Activated CD4-positive, alpha-beta memory T cell treated with anti-CD3 and anti-CD28 coated beads for 36 hours (primary cell): ENCODE measurements around the gene SCMH1. TPM values are rescaled to one million over a fixed set of nuclear protein-coding genes. Genes with fewer than 3 reads are reported as not detected.
"Not testable (repeated sequence)": the region's sequence is repeated elsewhere in the genome, so short reads cannot be mapped to it uniquely, and the experiment has no call there.

Experiments used
- CTCF ChIA-PET: fragments of 350-600 bp; sonication (Branson Sonifier 250); formaldehyde crosslinking; loops from one replicate; lab custom pipeline; 2021; ENCODE audit warnings: antibody characterized with exemption, inconsistent platforms; lab: Charles Lee
- POLR2A ChIA-PET: fragments of 350-600 bp; sonication (Branson Sonifier 250); formaldehyde crosslinking; loops from one replicate; lab custom pipeline; 2021; ENCODE audit warnings: antibody characterized with exemption; lab: Charles Lee
- DNase-seq: peaks from one replicate; pipeline ENCODE4 v3.0.0-alpha.2; 2020
- H3K27ac Mint-ChIP-seq: one replicate; pipeline ENCODE4 v1.8.0; 2021; ENCODE audit warnings: mixed read lengths
- H3K27me3 Mint-ChIP-seq: one replicate; pipeline ENCODE4 v1.8.0; 2021; ENCODE audit warnings: mixed read lengths
- H3K36me3 Mint-ChIP-seq: one replicate; pipeline ENCODE4 v1.8.0; 2021; ENCODE audit warnings: mixed read lengths
- H3K4me1 Mint-ChIP-seq: one replicate; pipeline ENCODE4 v1.8.0; 2021; ENCODE audit warnings: low read depth, mixed read lengths
- H3K4me3 Mint-ChIP-seq: one replicate; pipeline ENCODE4 v1.8.0; 2021; ENCODE audit warnings: mild to moderate bottlenecking, mixed read lengths
- H3K9me3 Mint-ChIP-seq: one replicate; pipeline ENCODE4 v1.8.0; 2021; ENCODE audit warnings: mixed read lengths
- intact Hi-C: fragments of 100-400 bp; cut with micrococcal nuclease; formaldehyde crosslinking; loops from one replicate; pipeline ENCODE4 v1.15.1; 2023
- total RNA-seq, 2 experiments: library from RNA; stranded (reverse); gene quantifications; one replicate each; pipeline ENCODE4 v1.2.3, GENCODE V29; 2021

Gene SCMH1
- total RNA-seq, 2 experiments from 2014 or later, result 17.7 to 20.7 TPM

DNA sequence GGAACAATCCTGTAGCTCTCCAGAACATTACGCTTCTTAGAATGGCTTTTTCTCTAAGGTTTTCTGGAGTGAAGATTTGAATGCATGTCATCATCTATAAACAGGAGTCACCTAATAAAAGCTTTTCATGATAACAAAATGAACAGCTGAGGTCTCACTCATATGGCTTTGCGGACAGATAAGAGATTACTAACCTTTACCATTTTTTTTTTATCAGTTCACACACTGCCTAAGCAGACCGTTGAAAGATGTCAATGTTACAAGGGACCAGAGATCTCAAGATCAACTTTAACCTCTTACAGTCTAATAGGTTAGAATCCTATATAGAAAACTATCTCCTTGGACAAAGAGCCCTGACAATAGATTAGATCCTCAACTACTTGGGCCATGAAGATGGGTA lies 41.4 kb downstream of the SCMH1 start:
- CTCF ChIA-PET, result no interaction called here
- no peak overlapping the region for H3K27ac Mint-ChIP-seq
- DNase-seq, result no peak
- POLR2A ChIA-PET, result no interaction called here
- H3K9me3 Mint-ChIP-seq, result peaks cover 13% of the 10 kb centered on the region
- peaks cover 9% of the 10 kb centered on the region for H3K36me3 Mint-ChIP-seq
- no peak overlapping the region for H3K4me3 Mint-ChIP-seq
- H3K4me1 Mint-ChIP-seq, result no peaks in the 10 kb centered on the region
- no peaks in the 10 kb centered on the region for H3K27me3 Mint-ChIP-seq
- intact Hi-C loops, result no loop called here

DNA sequence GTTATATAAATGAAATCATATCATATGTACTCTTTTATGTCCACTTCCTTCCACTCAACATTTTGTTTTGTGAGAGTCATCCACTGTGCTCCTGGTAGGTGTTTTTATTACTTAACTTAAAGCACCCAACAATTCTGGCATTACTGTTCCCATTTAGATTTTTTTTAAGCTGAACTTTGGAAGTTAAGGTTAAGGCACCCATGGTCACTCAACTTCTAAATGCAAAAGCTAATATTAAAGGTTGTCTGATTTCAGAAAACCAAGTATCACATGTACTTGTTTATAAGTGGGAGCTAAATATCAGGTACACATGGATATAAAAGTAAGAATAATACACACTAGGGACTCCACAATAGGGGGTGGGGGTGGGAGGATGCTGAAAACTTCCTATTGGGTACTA lies 42.7 kb downstream of the SCMH1 start:
- ChIA-PET CTCF (interaction anchor here (0.6 to 0.7 kb wide), 2 partner anchors 10 to 842 kb away, joined by 3 to 4 read pairs; no protein-coding TSS in a partner anchor), POLR2A (no interaction called here)
- no peak for DNase-seq
- Mint-ChIP-seq H3K27me3 (no peaks in the 10 kb centered on the region), H3K4me1 (no peaks in the 10 kb centered on the region), H3K36me3 (peaks cover 8% of the 10 kb centered on the region), H3K27ac (no peak overlapping the region), H3K4me3 (no peak overlapping the region), H3K9me3 (peaks cover 10% of the 10 kb centered on the region)
- intact Hi-C loops, result no loop called here

DNA sequence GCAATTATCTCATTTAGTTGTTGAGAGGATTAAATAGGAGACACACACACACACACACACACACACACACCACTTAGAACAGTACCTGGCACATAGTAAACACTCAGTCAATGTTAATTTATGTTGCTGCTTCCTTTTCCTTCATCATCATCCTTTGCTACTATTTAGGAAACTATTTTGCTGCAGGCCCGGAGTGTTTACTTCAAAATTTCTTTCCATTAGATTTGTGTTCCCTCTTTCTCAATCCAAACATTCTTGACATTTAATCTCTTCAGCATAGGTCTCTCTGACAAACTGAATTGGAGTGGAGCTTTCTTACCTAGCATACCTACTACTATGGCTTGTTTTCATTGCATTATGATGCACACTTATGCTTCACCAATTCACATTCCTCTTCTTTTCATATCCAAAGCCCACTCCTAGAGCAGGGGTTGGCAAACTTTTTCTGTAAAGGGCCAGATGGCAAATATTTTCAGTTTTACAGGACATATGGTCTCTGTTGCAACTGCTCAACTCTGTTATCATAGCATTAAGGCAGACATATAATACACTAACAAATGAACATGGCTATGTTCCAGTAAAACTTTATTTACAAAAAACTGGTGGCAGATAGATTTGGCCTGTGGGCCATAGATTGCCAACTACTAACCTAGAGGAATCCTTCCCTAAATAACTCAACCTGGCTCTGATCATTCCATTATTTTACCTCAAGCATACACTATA lies 49.5 kb downstream of the SCMH1 start:
- CTCF ChIA-PET, result interaction anchor here (0.7 kb wide), 1 partner anchor 9 kb away, joined by 3 read pairs; no protein-coding TSS in a partner anchor
- POLR2A ChIA-PET, result no interaction called here
- Mint-ChIP-seq H3K4me1 (no peaks in the 10 kb centered on the region), H3K36me3 (no peaks in the 10 kb centered on the region), H3K27ac (no peak overlapping the region), H3K27me3 (no peaks in the 10 kb centered on the region), H3K9me3 (no peaks in the 10 kb centered on the region), H3K4me3 (no peak overlapping the region)
- DNase-seq, result no peak
- intact Hi-C loops, result no loop called here

DNA sequence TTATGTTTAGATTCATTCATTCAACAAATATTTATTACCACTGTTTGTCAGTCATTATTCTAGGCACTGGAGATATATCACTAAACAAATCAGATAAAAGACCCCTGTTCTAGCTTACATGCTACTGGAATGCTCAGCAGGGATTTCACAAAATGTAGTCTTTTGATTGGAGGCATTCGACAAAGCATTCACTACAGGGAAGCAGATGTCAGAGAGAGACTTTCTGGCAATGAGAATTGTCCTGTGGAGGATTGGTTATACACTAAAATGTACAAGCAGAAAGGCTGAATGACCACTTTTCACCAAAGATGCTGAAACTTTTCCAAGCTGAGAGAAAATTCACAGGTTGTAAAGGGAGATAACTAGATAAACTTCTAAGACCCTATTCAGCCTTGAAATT lies 57.7 kb downstream of the SCMH1 start:
- Mint-ChIP-seq H3K27me3 (no peaks in the 10 kb centered on the region), H3K4me3 (no peak overlapping the region), H3K36me3 (peaks cover 27% of the 10 kb centered on the region), H3K27ac (no peak overlapping the region), H3K4me1 (no peaks in the 10 kb centered on the region), H3K9me3 (peaks cover 2% of the 10 kb centered on the region)
- POLR2A ChIA-PET, result no interaction called here
- CTCF ChIA-PET, result no interaction called here
- DNase-seq, result no peak
- intact Hi-C loops, result no loop called here

DNA sequence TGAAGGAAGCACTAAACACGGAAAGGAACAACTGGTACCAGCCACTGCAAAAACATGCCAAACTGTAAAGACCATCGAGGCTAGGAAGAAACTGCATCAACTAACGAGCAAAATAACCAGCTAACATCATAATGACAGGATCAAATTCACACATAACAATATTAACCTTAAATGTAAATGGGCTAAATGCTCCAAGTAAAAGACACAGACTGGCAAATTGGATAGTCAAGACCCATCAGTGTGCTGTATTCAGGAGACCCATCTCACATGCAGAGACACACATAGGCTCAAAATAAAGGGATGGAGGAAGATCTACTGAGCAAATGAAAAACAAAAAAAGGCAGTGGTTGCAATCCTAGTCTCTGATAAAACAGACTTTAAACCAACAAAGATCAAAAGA lies 63.9 kb downstream of the SCMH1 start:
- H3K4me3 Mint-ChIP-seq, H3K9me3 Mint-ChIP-seq, intact Hi-C loops, H3K27ac Mint-ChIP-seq, DNase-seq, H3K27me3 Mint-ChIP-seq, CTCF ChIA-PET, POLR2A ChIA-PET, H3K4me1 Mint-ChIP-seq: not testable (repeated sequence)
- H3K36me3 Mint-ChIP-seq, result peaks cover 33% of the 10 kb centered on the region

DNA sequence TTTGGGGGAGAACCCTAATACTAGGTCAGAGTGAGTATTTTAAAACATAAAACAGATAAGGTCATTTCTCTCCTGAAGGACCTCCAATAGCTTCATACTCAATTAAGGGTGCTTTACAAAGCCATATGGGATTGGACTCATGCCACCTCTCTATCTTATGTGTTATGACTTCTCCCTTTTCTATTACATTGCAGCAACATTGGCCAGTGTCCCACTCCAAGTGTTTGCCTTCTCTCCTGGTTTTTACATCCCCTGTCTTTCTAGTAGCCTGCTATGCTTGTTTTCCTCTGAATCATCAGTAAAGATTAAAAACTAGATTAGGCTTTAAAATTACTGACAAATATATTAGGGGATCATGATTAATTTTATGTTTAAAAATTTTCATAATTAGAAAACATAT lies 66.6 kb downstream of the SCMH1 start:
- no peaks in the 10 kb centered on the region for H3K27me3 Mint-ChIP-seq
- no peaks in the 10 kb centered on the region for H3K9me3 Mint-ChIP-seq
- intact Hi-C loops, result no loop called here
- ChIA-PET POLR2A (no interaction called here), CTCF (no interaction called here)
- no peak overlapping the region for H3K4me3 Mint-ChIP-seq
- peaks cover 21% of the 10 kb centered on the region for H3K36me3 Mint-ChIP-seq
- no peak overlapping the region for H3K27ac Mint-ChIP-seq
- DNase-seq, result no peak
- peaks cover 3% of the 10 kb centered on the region for H3K4me1 Mint-ChIP-seq

DNA sequence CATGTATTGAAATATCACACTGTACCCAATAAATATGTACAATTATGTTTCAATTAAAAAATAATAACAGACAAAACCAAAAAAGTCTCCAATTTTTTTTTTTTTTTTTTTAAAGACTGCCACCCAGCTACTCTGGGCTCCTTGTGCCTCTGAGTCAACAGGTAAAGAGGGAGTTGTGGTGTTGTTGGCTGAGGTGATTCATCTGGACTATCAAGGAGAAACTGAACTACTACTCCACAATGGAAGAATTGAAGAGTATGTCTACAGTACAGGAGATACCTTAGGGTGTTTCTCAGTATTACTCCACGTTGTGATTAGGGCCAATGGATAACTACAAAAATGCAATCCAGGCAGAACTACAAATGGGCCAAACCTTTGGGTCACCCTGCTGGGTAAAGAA lies 67.9 kb downstream of the SCMH1 start:
- CTCF ChIA-PET, result interaction anchor here (0.6 kb wide), 1 partner anchor 93 kb away, joined by 5 read pairs; no protein-coding TSS in a partner anchor

DNA sequence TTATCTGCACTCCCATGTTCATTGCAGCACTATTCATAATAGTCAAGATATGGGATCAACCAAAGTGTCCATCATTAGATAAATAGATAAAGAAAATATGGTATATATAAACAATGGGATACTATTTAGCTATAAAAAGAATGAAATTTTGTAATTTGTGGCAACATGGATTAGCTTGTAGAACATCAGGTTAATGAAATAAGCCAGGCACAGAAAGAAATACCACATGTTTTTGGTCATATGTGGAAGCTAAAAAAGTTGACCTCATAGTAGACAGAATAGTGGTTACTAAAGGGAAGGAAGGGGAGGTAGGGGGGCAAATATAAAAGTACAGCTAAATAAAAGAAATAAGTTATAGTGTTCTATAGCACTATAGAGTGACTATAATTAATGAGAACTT lies 68.5 kb downstream of the SCMH1 start:
- H3K27ac Mint-ChIP-seq, result no peak overlapping the region
- CTCF ChIA-PET, result no interaction called here
- peaks cover 4% of the 10 kb centered on the region for H3K9me3 Mint-ChIP-seq
- intact Hi-C loops, result no loop called here
- POLR2A ChIA-PET, result no interaction called here
- H3K27me3 Mint-ChIP-seq, result no peaks in the 10 kb centered on the region
- H3K4me3 Mint-ChIP-seq, result no peak overlapping the region
- H3K4me1 Mint-ChIP-seq, result peaks cover 3% of the 10 kb centered on the region
- no peak for DNase-seq
- H3K36me3 Mint-ChIP-seq, result peaks cover 22% of the 10 kb centered on the region

More for the DNA sequence above, 67.9 kb downstream of the SCMH1 start:
- Mint-ChIP-seq H3K9me3 (no peaks in the 10 kb centered on the region), H3K27me3 (no peaks in the 10 kb centered on the region), H3K27ac (no peak overlapping the region), H3K4me1 (peaks cover 3% of the 10 kb centered on the region), H3K36me3 (peaks cover 18% of the 10 kb centered on the region), H3K4me3 (no peak overlapping the region)
- intact Hi-C loops, result no loop called here
- no peak for DNase-seq
- POLR2A ChIA-PET, result no interaction called here

DNA sequence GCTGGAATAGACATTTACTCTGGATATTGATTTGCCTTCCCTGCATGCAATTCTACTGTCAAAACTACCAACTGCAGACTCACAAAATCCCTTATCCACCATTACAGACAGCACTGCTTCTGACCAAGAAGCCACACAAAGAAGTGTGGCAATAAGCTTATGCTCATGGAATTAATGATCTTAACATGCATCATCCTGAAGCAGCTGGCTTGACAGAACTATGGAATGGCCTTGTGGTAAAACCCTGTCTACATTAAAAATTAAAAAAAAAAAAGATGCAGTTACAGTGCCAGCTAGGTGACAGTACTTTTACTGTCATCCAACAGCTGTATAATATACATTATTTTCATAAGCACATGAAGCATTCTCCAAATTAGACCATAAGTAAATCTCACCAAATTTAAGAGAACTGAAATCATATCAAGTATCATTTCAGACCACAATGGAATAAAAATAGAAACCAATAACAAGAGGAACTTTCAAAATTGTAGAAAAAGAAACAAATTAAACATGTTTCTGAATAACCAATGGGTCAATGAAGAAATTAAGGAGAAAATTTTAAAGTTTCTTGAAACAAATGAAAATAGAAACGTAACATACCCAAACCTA lies 70.7 kb downstream of the SCMH1 start:
- no peak for DNase-seq
- Mint-ChIP-seq H3K9me3 (peaks cover 17% of the 10 kb centered on the region), H3K36me3 (peaks cover 26% of the 10 kb centered on the region), H3K4me3 (no peak overlapping the region), H3K27me3 (no peaks in the 10 kb centered on the region), H3K4me1 (peaks cover 3% of the 10 kb centered on the region), H3K27ac (no peak overlapping the region)
- ChIA-PET CTCF (interaction anchor here (0.6 kb wide), 1 partner anchor 220 kb away, joined by 3 read pairs; no protein-coding TSS in a partner anchor), POLR2A (no interaction called here)
- intact Hi-C loops, result no loop called here

DNA sequence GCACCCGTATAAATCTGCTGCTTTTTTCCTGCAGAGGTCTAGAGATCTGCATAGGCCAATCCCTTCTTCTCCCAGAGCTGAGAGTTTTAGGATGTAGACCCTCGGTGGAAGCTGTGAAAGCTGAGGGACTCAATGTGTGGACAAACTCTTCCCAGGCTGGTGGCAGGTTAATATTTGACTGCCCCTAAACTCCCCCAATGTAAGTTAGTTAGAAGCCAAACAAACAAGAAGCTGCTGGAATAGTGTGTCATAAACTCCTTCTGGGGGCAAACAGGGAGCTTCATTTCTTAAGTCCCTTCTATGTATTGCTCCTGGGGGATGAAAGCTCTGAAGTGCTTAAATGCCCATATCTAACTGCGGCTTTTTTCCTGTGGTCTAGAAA lies 72.3 kb downstream of the SCMH1 start:
- CTCF ChIA-PET, result no interaction called here
- H3K27ac Mint-ChIP-seq, result no peak overlapping the region

DNA sequence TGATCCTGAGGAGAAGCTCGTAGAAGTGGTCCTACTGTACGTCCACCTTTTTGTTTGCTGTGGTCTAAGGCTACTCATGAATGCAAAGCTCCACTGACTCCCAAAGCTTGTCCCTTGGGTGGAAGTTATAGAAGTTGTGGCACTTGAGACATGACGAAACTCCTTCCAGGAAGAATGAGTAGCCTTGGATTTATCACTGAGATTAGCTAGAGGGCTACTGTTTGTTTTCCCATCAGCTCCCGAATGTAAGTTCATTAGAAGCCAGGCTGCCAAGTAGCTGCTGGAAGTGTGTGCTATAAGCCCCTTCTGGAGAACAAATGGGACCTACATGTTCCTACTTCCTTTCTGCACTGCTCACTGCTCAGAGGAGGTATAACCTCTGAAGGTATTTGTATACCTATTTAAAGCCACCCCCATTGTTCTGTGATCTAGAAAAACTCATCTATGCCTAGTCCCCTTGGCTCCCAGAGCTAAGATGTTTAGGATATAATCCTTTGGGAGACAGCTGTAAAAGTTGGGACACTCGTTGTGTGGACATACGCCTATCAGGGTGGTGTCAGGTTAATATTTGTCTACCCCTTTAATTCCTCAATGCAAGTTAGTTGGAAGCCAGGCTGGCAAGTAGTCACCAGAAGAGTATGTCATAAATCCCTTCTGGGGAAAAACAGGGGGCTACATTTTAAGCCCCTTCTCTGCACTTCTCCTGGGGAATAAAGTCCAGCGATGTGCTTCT lies 72.9 kb downstream of the SCMH1 start:
- CTCF ChIA-PET, result no interaction called here
- intact Hi-C loops, result no loop called here
- no peaks in the 10 kb centered on the region for H3K27me3 Mint-ChIP-seq
- H3K4me1 Mint-ChIP-seq, result peaks cover 1% of the 10 kb centered on the region
- peaks cover 22% of the 10 kb centered on the region for H3K36me3 Mint-ChIP-seq
- no peak for DNase-seq
- H3K9me3 Mint-ChIP-seq, result peaks cover 17% of the 10 kb centered on the region
- H3K4me3 Mint-ChIP-seq, result no peak overlapping the region
- no peak overlapping the region for H3K27ac Mint-ChIP-seq
- POLR2A ChIA-PET, result no interaction called here

More for the DNA sequence above, 72.3 kb downstream of the SCMH1 start:
- Mint-ChIP-seq H3K27me3 (no peaks in the 10 kb centered on the region), H3K9me3 (peaks cover 17% of the 10 kb centered on the region), H3K36me3 (peaks cover 22% of the 10 kb centered on the region), H3K4me1 (peaks cover 3% of the 10 kb centered on the region), H3K4me3 (no peak overlapping the region)
- no peak for DNase-seq
- POLR2A ChIA-PET, result no interaction called here
- intact Hi-C loops, result no loop called here

DNA sequence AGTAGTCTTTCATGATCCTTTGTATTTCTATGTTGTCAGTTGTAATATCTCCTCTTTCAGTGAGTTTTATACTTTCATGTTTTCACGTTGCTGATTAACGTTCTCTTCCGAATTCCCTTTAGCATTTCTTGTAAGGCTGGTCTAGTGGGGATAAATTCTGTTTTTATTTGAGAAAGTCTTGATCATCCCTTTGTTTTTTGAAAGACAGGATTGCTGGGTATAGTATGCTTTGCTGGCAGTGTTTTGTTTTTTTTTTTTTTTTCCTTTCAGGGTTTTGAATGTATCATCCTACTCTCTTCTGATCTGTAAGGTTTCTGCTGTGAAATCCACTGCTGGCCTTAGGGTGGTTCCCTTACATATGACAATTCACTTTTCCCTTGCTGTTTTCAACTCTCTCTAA lies 74.4 kb downstream of the SCMH1 start:
- CTCF ChIA-PET, result no interaction called here
- intact Hi-C loops, result no loop called here
- Mint-ChIP-seq H3K27me3 (no peaks in the 10 kb centered on the region), H3K36me3 (peaks cover 24% of the 10 kb centered on the region), H3K4me3 (no peak overlapping the region), H3K27ac (no peak overlapping the region), H3K4me1 (no peaks in the 10 kb centered on the region), H3K9me3 (peaks cover 17% of the 10 kb centered on the region)
- POLR2A ChIA-PET, result no interaction called here
- DNase-seq, result no peak
